ENCODE measurements around the gene UBE4A.

UBE4A gene

GRCh38 chr11:118434123-118434552, 74.7 kb downstream of the UBE4A start:
- DNase-seq: no peak
- no peak overlapping the region for H3K4me3 ChIP-seq (ENCODE audit: low read depth, low read length)
- no peak overlapping the region for H2BK5ac ChIP-seq (ENCODE audit: low read depth, low read length, poor library complexity)
- no peak overlapping the region for H3K23ac ChIP-seq (ENCODE audit: low read length)
- H3K9ac ChIP-seq (ENCODE audit: low read length): no peak overlapping the region
- H3K18ac ChIP-seq (ENCODE audit: low read length): no peak overlapping the region
- WGBS (ENCODE audit: extremely low coverage, insufficient coverage, insufficient read length): no CpG with 5 or more reads among the region's 9 CpGs
- H2AK5ac ChIP-seq (ENCODE audit: low read length): no peak overlapping the region
- no peak overlapping the region for H2AFZ ChIP-seq (ENCODE audit: insufficient read depth, low read length, poor library complexity)
- H4K12ac ChIP-seq (ENCODE audit: low read depth, low read length): no peak overlapping the region
- no peaks in the 10 kb centered on the region for H3K27me3 ChIP-seq (ENCODE audit: insufficient read depth, low read length)
- no peak overlapping the region for H4K8ac ChIP-seq (ENCODE audit: low read depth, low read length)
- H3K4me2 ChIP-seq (ENCODE audit: low read length): peak overlapping the region; percentile 100
- no peak overlapping the region for H2BK12ac ChIP-seq (ENCODE audit: low read length)
- no peaks in the 10 kb centered on the region for H3K9me3 ChIP-seq (ENCODE audit: insufficient read depth, low read depth, low read length)
- no peak overlapping the region for H4K91ac ChIP-seq (ENCODE audit: low read depth, low read length)
- H2BK120ac ChIP-seq (ENCODE audit: insufficient read depth, low read length, poor library complexity): no peak overlapping the region
- H3K4me1 ChIP-seq (ENCODE audit: control insufficient read depth in 1 of 2, insufficient read depth in 2 of 2, low read length in 2 of 2): peaks cover 13 to 16% of the 10 kb centered on the region in 2 experiments
- no peak overlapping the region for H3K4ac ChIP-seq (ENCODE audit: low read depth, low read length)
- peaks cover 8% of the 10 kb centered on the region for H3K79me2 ChIP-seq (ENCODE audit: control insufficient read depth, insufficient read depth, low read length, poor library complexity)
- no peaks in the 10 kb centered on the region for H3K36me3 ChIP-seq (ENCODE audit: control insufficient read depth in 1 of 2, insufficient read depth in 2 of 2, low read length in 2 of 2)
- no peak overlapping the region for H3K14ac ChIP-seq (ENCODE audit: low read length)
- no peak overlapping the region for H3K27ac ChIP-seq (ENCODE audit: low read depth, low read length)
- peaks cover 7% of the 10 kb centered on the region for H3K79me1 ChIP-seq (ENCODE audit: low read length)

GRCh38 chr11:118434553-118435289, 75.3 kb downstream of the UBE4A start:
- H3K9me3 ChIP-seq (ENCODE audit: insufficient read depth, low read depth, low read length): no peaks in the 10 kb centered on the region
- no peak overlapping the region for H2AK5ac ChIP-seq (ENCODE audit: low read length)
- H3K36me3 ChIP-seq (ENCODE audit: control insufficient read depth in 1 of 2, insufficient read depth in 2 of 2, low read length in 2 of 2): no peaks in the 10 kb centered on the region
- peaks cover 8% of the 10 kb centered on the region for H3K79me2 ChIP-seq (ENCODE audit: control insufficient read depth, insufficient read depth, low read length, poor library complexity)
- no peak overlapping the region for H3K27ac ChIP-seq (ENCODE audit: low read depth, low read length)
- DNase-seq: peak in 1 of 2 donors; percentile 22
- H3K9ac ChIP-seq (ENCODE audit: low read length): no peak overlapping the region
- no peak overlapping the region for H4K91ac ChIP-seq (ENCODE audit: low read depth, low read length)
- no peak overlapping the region for H3K18ac ChIP-seq (ENCODE audit: low read length)
- H3K23ac ChIP-seq (ENCODE audit: low read length): no peak overlapping the region
- no CpG with 5 or more reads among the region's 39 CpGs for WGBS (ENCODE audit: extremely low coverage, insufficient coverage, insufficient read length)
- no peak overlapping the region for H3K4ac ChIP-seq (ENCODE audit: low read depth, low read length)
- no peak overlapping the region for H4K8ac ChIP-seq (ENCODE audit: low read depth, low read length)
- H3K4me1 ChIP-seq (ENCODE audit: control insufficient read depth in 1 of 2, insufficient read depth in 2 of 2, low read length in 2 of 2): peaks cover 13 to 16% of the 10 kb centered on the region in 2 experiments
- H2AFZ ChIP-seq (ENCODE audit: insufficient read depth, low read length, poor library complexity): peak overlapping the region; percentile 89
- H2BK12ac ChIP-seq (ENCODE audit: low read length): no peak overlapping the region
- H3K14ac ChIP-seq (ENCODE audit: low read length): no peak overlapping the region
- no peak overlapping the region for H4K12ac ChIP-seq (ENCODE audit: low read depth, low read length)
- H3K4me3 ChIP-seq (ENCODE audit: low read depth, low read length): peak overlapping the region; percentile 85
- no peaks in the 10 kb centered on the region for H3K27me3 ChIP-seq (ENCODE audit: insufficient read depth, low read length)
- no peak overlapping the region for H2BK120ac ChIP-seq (ENCODE audit: insufficient read depth, low read length, poor library complexity)
- H2BK5ac ChIP-seq (ENCODE audit: low read depth, low read length, poor library complexity): no peak overlapping the region
- peak overlapping the region; percentile 100 for H3K4me2 ChIP-seq (ENCODE audit: low read length)
- peaks cover 7% of the 10 kb centered on the region for H3K79me1 ChIP-seq (ENCODE audit: low read length)

- DNase-seq: no peak
- H3K27me3 ChIP-seq (ENCODE audit: insufficient read depth, low read length): no peaks in the 10 kb centered on the region
Measured at GRCh38 chr11:118435290-118435892, 76.0 kb downstream of the UBE4A start.

GRCh38 chr11:118435893-118436624, 76.7 kb downstream of the UBE4A start, which contains the start of gene KMT2A:
Gene KMT2A, plus strand, starts transcription at chr11:118436492. Its CDS starts 21 bp downstream, at chr11:118436513.
- Histone ChIP-seq H2AFZ (ENCODE audit: insufficient read depth, low read length, poor library complexity) (peak within 1 kb of the TSS; percentile 89), H4K12ac (ENCODE audit: low read depth, low read length) (peak within 1 kb of the TSS; percentile 98), H3K4me1 (ENCODE audit: control insufficient read depth in 1 of 2, insufficient read depth in 2 of 2, low read length in 2 of 2) (peaks cover 13 to 16% of the 10 kb centered on the region in 2 experiments), H2BK5ac (ENCODE audit: low read depth, low read length, poor library complexity) (peak within 1 kb of the TSS; percentile 92), H3K18ac (ENCODE audit: low read length) (peak within 1 kb of the TSS; percentile 75), H4K8ac (ENCODE audit: low read depth, low read length) (peak within 1 kb of the TSS; percentile 82), H2BK120ac (ENCODE audit: insufficient read depth, low read length, poor library complexity) (peak within 1 kb of the TSS; percentile 84), H3K9me3 (ENCODE audit: insufficient read depth, low read depth, low read length) (no peaks in the 10 kb centered on the region), H3K27ac (ENCODE audit: low read depth, low read length) (peak within 1 kb of the TSS; percentile 85), H3K79me1 (ENCODE audit: low read length) (peaks cover 7% of the 10 kb centered on the region), H2BK12ac (ENCODE audit: low read length) (no peak within 1 kb of the TSS), H3K27me3 (ENCODE audit: insufficient read depth, low read length) (no peaks in the 10 kb centered on the region), H3K23ac (ENCODE audit: low read length) (no peak within 1 kb of the TSS), H2AK5ac (ENCODE audit: low read length) (peak within 1 kb of the TSS; percentile 51), H3K4me3 (ENCODE audit: low read depth, low read length) (peak within 1 kb of the TSS; percentile 92), H3K4me2 (ENCODE audit: low read length) (peak within 1 kb of the TSS; percentile 100), H3K14ac (ENCODE audit: low read length) (peak within 1 kb of the TSS; percentile 74), H3K79me2 (ENCODE audit: control insufficient read depth, insufficient read depth, low read length, poor library complexity) (peaks cover 8% of the 10 kb centered on the region), H3K9ac (ENCODE audit: low read length) (peak within 1 kb of the TSS; percentile 88), H3K36me3 (ENCODE audit: control insufficient read depth in 1 of 2, insufficient read depth in 2 of 2, low read length in 2 of 2) (no peaks in the 10 kb centered on the region), H3K4ac (ENCODE audit: low read depth, low read length) (peak within 1 kb of the TSS; percentile 85), H4K91ac (ENCODE audit: low read depth, low read length) (peak within 1 kb of the TSS; percentile 85)
- no CpG with 5 or more reads among the region's 83 CpGs for WGBS (ENCODE audit: extremely low coverage, insufficient coverage, insufficient read length)
- peak; percentile 86 to 97 for DNase-seq

More at GRCh38 chr11:118435290-118435892, 76.0 kb downstream of the UBE4A start:
- Histone ChIP-seq H3K4ac (ENCODE audit: low read depth, low read length) (no peak overlapping the region), H2AFZ (ENCODE audit: insufficient read depth, low read length, poor library complexity) (peak overlapping the region; percentile 89), H2BK12ac (ENCODE audit: low read length) (no peak overlapping the region), H3K27ac (ENCODE audit: low read depth, low read length) (peak overlapping the region; percentile 85), H3K4me1 (ENCODE audit: control insufficient read depth in 1 of 2, insufficient read depth in 2 of 2, low read length in 2 of 2) (peaks cover 13 to 16% of the 10 kb centered on the region in 2 experiments), H4K12ac (ENCODE audit: low read depth, low read length) (no peak overlapping the region), H3K4me2 (ENCODE audit: low read length) (peak overlapping the region; percentile 100), H3K18ac (ENCODE audit: low read length) (no peak overlapping the region), H2BK120ac (ENCODE audit: insufficient read depth, low read length, poor library complexity) (no peak overlapping the region), H3K9me3 (ENCODE audit: insufficient read depth, low read depth, low read length) (no peaks in the 10 kb centered on the region), H3K79me2 (ENCODE audit: control insufficient read depth, insufficient read depth, low read length, poor library complexity) (peaks cover 8% of the 10 kb centered on the region), H3K9ac (ENCODE audit: low read length) (peak overlapping the region; percentile 88), H3K36me3 (ENCODE audit: control insufficient read depth in 1 of 2, insufficient read depth in 2 of 2, low read length in 2 of 2) (no peaks in the 10 kb centered on the region), H3K23ac (ENCODE audit: low read length) (no peak overlapping the region), H2AK5ac (ENCODE audit: low read length) (no peak overlapping the region), H3K4me3 (ENCODE audit: low read depth, low read length) (peak overlapping the region; percentile 85), H3K14ac (ENCODE audit: low read length) (no peak overlapping the region), H2BK5ac (ENCODE audit: low read depth, low read length, poor library complexity) (no peak overlapping the region), H4K91ac (ENCODE audit: low read depth, low read length) (peak overlapping the region; percentile 85), H4K8ac (ENCODE audit: low read depth, low read length) (peak overlapping the region; percentile 82), H3K79me1 (ENCODE audit: low read length) (peaks cover 7% of the 10 kb centered on the region)
- no CpG with 5 or more reads among the region's 34 CpGs for WGBS (ENCODE audit: extremely low coverage, insufficient coverage, insufficient read length)
